SU-DHL-6 (cell line): ENCODE data around the gene NDUFV1.

ENCODE experiments used
- H2AFZ ChIP-seq: fragments of 200-600 bp; sonication (generic); 2 replicates; pipeline ENCODE4 v1.6.1; 2014; ENCODE audit warnings: low read depth, mild to moderate bottlenecking, moderate library complexity, mixed read lengths, antibody characterized with exemption, low read length; ENCODE audit not compliant: severe bottlenecking
- H3F3A ChIP-seq: fragments of 200-600 bp; shearing (Covaris generic); 2 replicates; pipeline ENCODE4 v1.6.0; 2016; ENCODE audit warnings: antibody characterized with exemption, mild to moderate bottlenecking; ENCODE audit not compliant: insufficient read depth
- H3K27ac ChIP-seq: fragments of 200-600 bp; sonication (generic); 2 replicates; pipeline ENCODE4 v1.5.1; 2016; ENCODE audit warnings: low read depth, mild to moderate bottlenecking, low read length, moderate library complexity, mixed read lengths
- H3K27me3 ChIP-seq: fragments of 200-600 bp; sonication (generic), shearing (Covaris generic); 2 replicates; pipeline ENCODE4 v1.6.0; 2014; ENCODE audit warnings: mild to moderate bottlenecking, low read length
- H3K36me3 ChIP-seq: fragments of 200-600 bp; sonication (generic); 2 replicates; pipeline ENCODE4 v1.6.1; 2014; ENCODE audit warnings: mild to moderate bottlenecking, low read length, mixed read lengths
- H3K4me2 ChIP-seq: fragments of 300-600, 200-600 bp; shearing (Covaris generic), sonication (generic); 2 replicates; pipeline ENCODE4 v1.6.0; 2014; ENCODE audit warnings: low read length, low read depth, mild to moderate bottlenecking; ENCODE audit not compliant: poor library complexity, severe bottlenecking
- H3K4me3 ChIP-seq: fragments of 200-600 bp; sonication (generic); 2 replicates; pipeline ENCODE4 v1.5.1; 2014; ENCODE audit warnings: antibody characterized with exemption, low read length, mild to moderate bottlenecking, mixed read lengths; ENCODE audit not compliant: insufficient read depth, poor library complexity, severe bottlenecking
- H3K79me2 ChIP-seq: fragments of 200-600 bp; sonication (generic); 2 replicates; pipeline ENCODE4 v1.6.1; 2014; ENCODE audit warnings: mild to moderate bottlenecking, low read length, moderate library complexity; ENCODE audit not compliant: insufficient read depth
- H3K9ac ChIP-seq: fragments of 200-600 bp; sonication (generic); 2 replicates; pipeline ENCODE4 v1.7.0; 2014; ENCODE audit warnings: mild to moderate bottlenecking, low read length
- H3K9me2 ChIP-seq: fragments of 200-600 bp; sonication (generic); replicated peaks from 2 replicates; pipeline ENCODE4 v1.6.1; 2014; ENCODE audit warnings: low read length; ENCODE audit not compliant: insufficient read depth
- H3K9me3 ChIP-seq: fragments of 200-600 bp; sonication (generic); 2 replicates; pipeline ENCODE4 v1.6.1; 2014; ENCODE audit warnings: low read length, mixed read lengths; ENCODE audit not compliant: insufficient read depth
- H4K20me1 ChIP-seq: fragments of 200-600 bp; sonication (generic); 2 replicates; pipeline ENCODE4 v1.6.1; 2014; ENCODE audit warnings: low read depth, mild to moderate bottlenecking, antibody characterized with exemption, low read length, moderate library complexity, mixed read lengths
- CTCF ChIP-seq: fragments of 200-600 bp; sonication (generic); IDR thresholded peaks from one replicate; pipeline ENCODE4 v1.5.1; 2017; ENCODE audit warnings: antibody characterized with exemption, mild to moderate bottlenecking, low read length, moderate library complexity; ENCODE audit not compliant: insufficient read depth, poor library complexity, severe bottlenecking
- EZH2phosphoT487 ChIP-seq: fragments of 200-600 bp; sonication (generic), shearing (Covaris generic); conservative IDR thresholded peaks from 2 replicates; pipeline ENCODE4 v1.6.1; 2018; ENCODE audit warnings: mild to moderate bottlenecking, antibody characterized with exemption, low read length, moderate library complexity, mixed read lengths

Gene NDUFV1

GRCh38 chr11:67632175-67632981 is 25.6 kb downstream of the NDUFV1 start:
- no peaks in the 10 kb centered on the region for H4K20me1 ChIP-seq
- no peak overlapping the region for H3K4me2 ChIP-seq
- TF ChIP-seq EZH2phosphoT487 (no peak), CTCF (no peak)
- H3K9me2 ChIP-seq, result no peaks in the 10 kb centered on the region
- H3K27ac ChIP-seq, result no peak overlapping the region
- H3F3A ChIP-seq, result peaks cover 7% of the 10 kb centered on the region; the same call in 1 of the 2 replicates
- no peaks in the 10 kb centered on the region for H3K27me3 ChIP-seq
- H3K4me3 ChIP-seq, result no peak overlapping the region
- no peaks in the 10 kb centered on the region for H3K9me3 ChIP-seq
- H3K36me3 ChIP-seq, result no peaks in the 10 kb centered on the region
- no peaks in the 10 kb centered on the region for H3K79me2 ChIP-seq
- H3K9ac ChIP-seq, result no peak overlapping the region
- no peak overlapping the region for H2AFZ ChIP-seq

GRCh38 chr11:67632982-67633755 is 26.4 kb downstream of the NDUFV1 start:
- Histone ChIP-seq H3K9me2 (no peaks in the 10 kb centered on the region), H3K9me3 (no peaks in the 10 kb centered on the region), H3K27ac (no peak overlapping the region), H3K9ac (no peak overlapping the region), H3K4me2 (no peak overlapping the region), H3K79me2 (no peaks in the 10 kb centered on the region), H3K4me3 (no peak overlapping the region), H3K36me3 (no peaks in the 10 kb centered on the region), H3K27me3 (no peaks in the 10 kb centered on the region), H3F3A (peaks cover 7% of the 10 kb centered on the region; the same call in 1 of the 2 replicates), H2AFZ (no peak overlapping the region), H4K20me1 (no peaks in the 10 kb centered on the region)
- TF ChIP-seq EZH2phosphoT487 (no peak), CTCF (no peak)

- Histone ChIP-seq H2AFZ (no peak overlapping the region), H3K4me3 (no peak overlapping the region), H3K27me3 (no peaks in the 10 kb centered on the region), H3K79me2 (no peaks in the 10 kb centered on the region), H3K27ac (no peak overlapping the region), H3K9me2 (no peaks in the 10 kb centered on the region), H3K9me3 (no peaks in the 10 kb centered on the region), H3K36me3 (no peaks in the 10 kb centered on the region), H3F3A (peaks cover 7% of the 10 kb centered on the region; the same call in 1 of the 2 replicates), H3K9ac (no peak overlapping the region), H3K4me2 (no peak overlapping the region), H4K20me1 (no peaks in the 10 kb centered on the region)
- TF ChIP-seq CTCF, result no peak
- TF ChIP-seq EZH2phosphoT487, result no peak
Observed at GRCh38 chr11:67633758-67634365, 27.1 kb downstream of the NDUFV1 start.
